Activated T-cell treated with anti-CD3 and anti-CD28 coated beads, Interleukin-2, amount 50 U/mL, for 72 hours (primary cell): ENCODE measurements around the gene TNFSF15. TPM values are rescaled to one million over a fixed set of nuclear protein-coding genes. Genes with fewer than 3 reads are reported as not detected.

Source experiments
- total RNA-seq, 2 donors: library from RNA; stranded (reverse); gene quantifications; one replicate each; pipeline ENCODE4 v1.2.3, GENCODE V29; 2022

Gene TNFSF15
- total RNA-seq, 2 donors from 2014 or later: 0.19 to 0.26 TPM

Other genes starting within 250 kb of the TNFSF15 start
- gene ATP6V1G1, start 218.3 kb downstream of the TNFSF15 start, total RNA-seq: 10 to 100 TPM; 37.3 to 39.4 TPM
- gene TMEM268, start 194.7 kb downstream of the TNFSF15 start, total RNA-seq: 10 to 100 TPM; 36.0 to 39.2 TPM
- gene TEX53, start 148.2 kb downstream of the TNFSF15 start, total RNA-seq: not detected
- gene TEX48, start 123.8 kb downstream of the TNFSF15 start, total RNA-seq: 1 to 10 TPM; 1.4 to 1.7 TPM
- 10 to 100 TPM; 84.2 to 99.5 TPM for gene TNFSF8, start 124.6 kb upstream of the TNFSF15 start, total RNA-seq